Measurements from ENCODE around the gene PRSS36. TPM values are rescaled to one million over a fixed set of nuclear protein-coding genes. Genes with fewer than 3 reads are reported as not detected.
"Not testable (repeated sequence)": the region's sequence is repeated elsewhere in the genome, so short reads cannot be mapped to it uniquely, and the experiment has no call there.

PRSS36 gene
- total RNA-seq, 1 donor from 2014 or later, result 2.0 TPM

GRCh38 chr16:31142109-31143010, 7.5 kb downstream of the PRSS36 start:
- H3K27me3 Mint-ChIP-seq, result peaks cover 15% of the 10 kb centered on the region
- H3K27ac Mint-ChIP-seq, result peak overlapping the region; percentile 92
- H3K9me3 Mint-ChIP-seq, result no peaks in the 10 kb centered on the region

GRCh38 chr16:31141489-31142108, 8.3 kb downstream of the PRSS36 start:
- Mint-ChIP-seq H3K36me3 (no peaks in the 10 kb centered on the region), H3K4me3 (peak overlapping the region; percentile 86), H3K4me1 (ENCODE audit: unreplicated experiment) (peaks cover 9% of the 10 kb centered on the region), H3K27me3 (peaks cover 7% of the 10 kb centered on the region), H3K9me3 (no peaks in the 10 kb centered on the region), H3K27ac (peak overlapping the region; percentile 92)
- no peak for TF ChIP-seq CTCF (conservative IDR thresholded peaks at IDR 0.05)
- no peak for DNase-seq (ENCODE audit: extremely low spot score, unreplicated experiment)

More at GRCh38 chr16:31142109-31143010, 7.5 kb downstream of the PRSS36 start:
- H3K36me3 Mint-ChIP-seq, result no peaks in the 10 kb centered on the region
- DNase-seq (ENCODE audit: extremely low spot score, unreplicated experiment), result peak; percentile 99
- peak; percentile 99 for TF ChIP-seq CTCF (conservative IDR thresholded peaks at IDR 0.05)
- peak overlapping the region; percentile 86 for H3K4me3 Mint-ChIP-seq
- H3K4me1 Mint-ChIP-seq (ENCODE audit: unreplicated experiment), result peaks cover 9% of the 10 kb centered on the region

- Mint-ChIP-seq H3K27ac (peak overlapping the region; percentile 92), H3K4me3 (peak overlapping the region; percentile 67), H3K4me1 (ENCODE audit: unreplicated experiment) (peaks cover 12% of the 10 kb centered on the region)
- not testable (repeated sequence) for H3K9me3 Mint-ChIP-seq; H3K27me3 Mint-ChIP-seq; DNase-seq (ENCODE audit: extremely low spot score, unreplicated experiment); H3K36me3 Mint-ChIP-seq
These were observed 8.8 kb downstream of the PRSS36 start for GRCh38 chr16:31141071-31141469.

- DNase-seq (ENCODE audit: extremely low spot score, unreplicated experiment), result no peak
- Mint-ChIP-seq H3K9me3 (no peaks in the 10 kb centered on the region), H3K27me3 (peaks cover 6% of the 10 kb centered on the region), H3K36me3 (no peaks in the 10 kb centered on the region), H3K4me1 (ENCODE audit: unreplicated experiment) (peaks cover 21% of the 10 kb centered on the region), H3K4me3 (peak overlapping the region; percentile 74), H3K27ac (peak overlapping the region; percentile 87)
- no peak for TF ChIP-seq CTCF (conservative IDR thresholded peaks at IDR 0.05)
These were observed 11.0 kb downstream of the PRSS36 start for GRCh38 chr16:31138621-31139578.

GRCh38 chr16:31136822-31137499, 12.9 kb downstream of the PRSS36 start:
- not testable (repeated sequence) for DNase-seq (ENCODE audit: extremely low spot score, unreplicated experiment); H3K36me3 Mint-ChIP-seq; H3K27me3 Mint-ChIP-seq; H3K9me3 Mint-ChIP-seq; H3K4me3 Mint-ChIP-seq
- Mint-ChIP-seq H3K27ac (peak overlapping the region; percentile 95), H3K4me1 (ENCODE audit: unreplicated experiment) (peaks cover 26% of the 10 kb centered on the region)

GRCh38 chr16:31136287-31136662, 13.6 kb downstream of the PRSS36 start:
- H3K4me1 Mint-ChIP-seq (ENCODE audit: unreplicated experiment), result peaks cover 24% of the 10 kb centered on the region
- TF ChIP-seq CTCF (conservative IDR thresholded peaks at IDR 0.05), result no peak
- DNase-seq (ENCODE audit: extremely low spot score, unreplicated experiment), result no peak
- peaks cover 6% of the 10 kb centered on the region for H3K27me3 Mint-ChIP-seq
- H3K36me3 Mint-ChIP-seq, result peaks cover under 1% of the 10 kb centered on the region
- H3K9me3 Mint-ChIP-seq, result no peaks in the 10 kb centered on the region
- peak overlapping the region; percentile 83 for H3K4me3 Mint-ChIP-seq
- H3K27ac Mint-ChIP-seq, result peak overlapping the region; percentile 95

Data from type B pancreatic cell (in vitro differentiated cells).